ENCODE data around the gene CISH. TPM values are rescaled to one million over a fixed set of nuclear protein-coding genes. Genes with fewer than 3 reads are reported as not detected.

Gene CISH
- total RNA-seq, 1 experiment from 2014 or later, result 0.57 TPM

- intact Hi-C loops (cut with micrococcal nuclease; ENCODE audit: unreplicated experiment) (no loop called here), in situ Hi-C loops (cut with HindIII; ENCODE audit: low pct_unique_long_range_greater_than_20kb, low sequenced_read_pairs) (no loop called here)
- TF ChIP-seq CTCF (IDR thresholded peaks at IDR 0.05), result no peak
- TF ChIP-seq TCF7L2 (IDR thresholded peaks at IDR 0.05; ENCODE audit: low read depth, low read length), result no peak
- no peak for TF ChIP-seq SIN3A (IDR thresholded peaks at IDR 0.05; ENCODE audit: borderline replicate concordance, insufficient read depth, low read depth, low read length)
- no peak for TF ChIP-seq REST (IDR thresholded peaks at IDR 0.05; ENCODE audit: insufficient read depth in 1 of 2, low read depth in 2 of 2, low read length in 1 of 2)
- TF ChIP-seq POLR2AphosphoS5 (IDR thresholded peaks at IDR 0.05; ENCODE audit: low read depth, low read length), result no peak
- no peak overlapping the region for H3K27ac ChIP-seq (ENCODE audit: low read length)
- CTCF ChIA-PET, result no interaction called here
- no peaks in the 10 kb centered on the region for H3K27me3 ChIP-seq (ENCODE audit: control insufficient read depth, insufficient read depth, low read length)
- no peak overlapping the region for H3K4me3 ChIP-seq (ENCODE audit: low read depth in 2 of 2, low read length in 2 of 2)
- no peaks in the 10 kb centered on the region for H3K9me3 ChIP-seq (ENCODE audit: control insufficient read depth, insufficient read depth, low read depth, low read length)
- no TSS peak for BruUV-seq (replicated peaks)
- POLR2A ChIA-PET, result no interaction called here
- DNase-seq (ENCODE audit: low read depth, low spot score) (no peak), ATAC-seq (no peak)
- H3K4me1 ChIP-seq (ENCODE audit: control insufficient read depth, insufficient read depth, low read length), result no peaks in the 10 kb centered on the region
- H3K36me3 ChIP-seq (ENCODE audit: control insufficient read depth, insufficient read depth, low read length), result no peaks in the 10 kb centered on the region
Observed at GRCh38 chr3:50584391-50584790, 27.2 kb downstream of the CISH start.

- ChIA-PET POLR2A (no interaction called here), CTCF (no interaction called here)
- ATAC-seq (no peak), DNase-seq (ENCODE audit: low read depth, low spot score) (no peak)
- in situ Hi-C loops (cut with HindIII; ENCODE audit: low pct_unique_long_range_greater_than_20kb, low sequenced_read_pairs) (no loop called here), intact Hi-C loops (cut with micrococcal nuclease; ENCODE audit: unreplicated experiment) (no loop called here)
- H3K4me1 ChIP-seq (ENCODE audit: control insufficient read depth, insufficient read depth, low read length), result no peaks in the 10 kb centered on the region
- no peaks in the 10 kb centered on the region for H3K27me3 ChIP-seq (ENCODE audit: control insufficient read depth, insufficient read depth, low read length)
- H3K36me3 ChIP-seq (ENCODE audit: control insufficient read depth, insufficient read depth, low read length), result no peaks in the 10 kb centered on the region
- no peak overlapping the region for H3K27ac ChIP-seq (ENCODE audit: low read length)
- no peaks in the 10 kb centered on the region for H3K9me3 ChIP-seq (ENCODE audit: control insufficient read depth, insufficient read depth, low read depth, low read length)
- no TSS peak for BruUV-seq (replicated peaks)
- TF ChIP-seq POLR2AphosphoS5 (IDR thresholded peaks at IDR 0.05; ENCODE audit: low read depth, low read length) (no peak), SIN3A (IDR thresholded peaks at IDR 0.05; ENCODE audit: borderline replicate concordance, insufficient read depth, low read depth, low read length) (no peak), TCF7L2 (IDR thresholded peaks at IDR 0.05; ENCODE audit: low read depth, low read length) (no peak)
- H3K4me3 ChIP-seq (ENCODE audit: low read depth in 2 of 2, low read length in 2 of 2), result no peak overlapping the region
Observed at GRCh38 chr3:50583897-50584296, 27.7 kb downstream of the CISH start.

- Histone ChIP-seq H3K27ac (ENCODE audit: low read length) (no peak overlapping the region), H3K27me3 (ENCODE audit: control insufficient read depth, insufficient read depth, low read length) (no peaks in the 10 kb centered on the region), H3K4me3 (ENCODE audit: low read depth in 2 of 2, low read length in 2 of 2) (no peak overlapping the region), H3K36me3 (ENCODE audit: control insufficient read depth, insufficient read depth, low read length) (no peaks in the 10 kb centered on the region), H3K4me1 (ENCODE audit: control insufficient read depth, insufficient read depth, low read length) (no peaks in the 10 kb centered on the region), H3K9me3 (ENCODE audit: control insufficient read depth, insufficient read depth, low read depth, low read length) (no peaks in the 10 kb centered on the region)
- no peak for TF ChIP-seq SIN3A (IDR thresholded peaks at IDR 0.05; ENCODE audit: borderline replicate concordance, insufficient read depth, low read depth, low read length)
- TF ChIP-seq TCF7L2 (IDR thresholded peaks at IDR 0.05; ENCODE audit: low read depth, low read length), result no peak
- no peak for TF ChIP-seq CTCF (IDR thresholded peaks at IDR 0.05)
- TF ChIP-seq POLR2AphosphoS5 (IDR thresholded peaks at IDR 0.05; ENCODE audit: low read depth, low read length), result no peak
- TF ChIP-seq REST (IDR thresholded peaks at IDR 0.05; ENCODE audit: insufficient read depth in 1 of 2, low read depth in 2 of 2, low read length in 1 of 2), result no peak
- intact Hi-C loops (cut with micrococcal nuclease; ENCODE audit: unreplicated experiment), result no loop called here
- in situ Hi-C loops (cut with HindIII; ENCODE audit: low pct_unique_long_range_greater_than_20kb, low sequenced_read_pairs), result no loop called here
- no TSS peak for BruUV-seq (replicated peaks)
- DNase-seq (ENCODE audit: low read depth, low spot score), result no peak
- CTCF ChIA-PET, result no interaction called here
- POLR2A ChIA-PET, result no interaction called here
- no peak for ATAC-seq
Observed at GRCh38 chr3:50582083-50582482, 29.5 kb downstream of the CISH start.
